ENCODE results near the gene CCNY. TPM values are rescaled to one million over a fixed set of nuclear protein-coding genes. Genes with fewer than 3 reads are reported as not detected.

Gene CCNY
- total and polyA plus RNA-seq, 2 of the 13 experiments (the other 11 are each of a cell fraction or from before 2014, with no cell fraction given), result 48.2 to 54.7 TPM

- no peak overlapping the region for H3K4me3 ChIP-seq (replicated peaks in 1 of 3; ENCODE audit: insufficient read depth in 1 of 3, low read depth in 2 of 3, low read length in 3 of 3)
- POLR2A ChIA-PET, result no interaction called here
- no peak overlapping the region for H3K27ac ChIP-seq (ENCODE audit: extremely low read length, insufficient read depth, low read length)
- peaks cover 4 to 14% of the 10 kb centered on the region in 2 experiments for H3K36me3 ChIP-seq (replicated peaks in 1 of 2; ENCODE audit: control insufficient read depth in 1 of 2, insufficient read depth in 2 of 2, low read length in 2 of 2)
- peaks cover 4% of the 10 kb centered on the region for H4K20me1 ChIP-seq (ENCODE audit: insufficient read depth, low read length)
- H2AFZ ChIP-seq (ENCODE audit: low read length), result no peak overlapping the region
- FAIRE-seq, result no peak
- in situ Hi-C loops (cut with HindIII; ENCODE audit: extremely low pct_ligation_motif_present, low pct_unique_long_range_greater_than_20kb) (no loop called here), intact Hi-C loops (cut with micrococcal nuclease; ENCODE audit: unreplicated experiment) (no loop called here)
- WGBS (ENCODE audit: low lambda C conversion rate), result 93% methylated on average over 1 of the region's 1 CpG
- no peak for DNase-seq (ENCODE audit: low spot score)
- TF ChIP-seq, protein P1, sequence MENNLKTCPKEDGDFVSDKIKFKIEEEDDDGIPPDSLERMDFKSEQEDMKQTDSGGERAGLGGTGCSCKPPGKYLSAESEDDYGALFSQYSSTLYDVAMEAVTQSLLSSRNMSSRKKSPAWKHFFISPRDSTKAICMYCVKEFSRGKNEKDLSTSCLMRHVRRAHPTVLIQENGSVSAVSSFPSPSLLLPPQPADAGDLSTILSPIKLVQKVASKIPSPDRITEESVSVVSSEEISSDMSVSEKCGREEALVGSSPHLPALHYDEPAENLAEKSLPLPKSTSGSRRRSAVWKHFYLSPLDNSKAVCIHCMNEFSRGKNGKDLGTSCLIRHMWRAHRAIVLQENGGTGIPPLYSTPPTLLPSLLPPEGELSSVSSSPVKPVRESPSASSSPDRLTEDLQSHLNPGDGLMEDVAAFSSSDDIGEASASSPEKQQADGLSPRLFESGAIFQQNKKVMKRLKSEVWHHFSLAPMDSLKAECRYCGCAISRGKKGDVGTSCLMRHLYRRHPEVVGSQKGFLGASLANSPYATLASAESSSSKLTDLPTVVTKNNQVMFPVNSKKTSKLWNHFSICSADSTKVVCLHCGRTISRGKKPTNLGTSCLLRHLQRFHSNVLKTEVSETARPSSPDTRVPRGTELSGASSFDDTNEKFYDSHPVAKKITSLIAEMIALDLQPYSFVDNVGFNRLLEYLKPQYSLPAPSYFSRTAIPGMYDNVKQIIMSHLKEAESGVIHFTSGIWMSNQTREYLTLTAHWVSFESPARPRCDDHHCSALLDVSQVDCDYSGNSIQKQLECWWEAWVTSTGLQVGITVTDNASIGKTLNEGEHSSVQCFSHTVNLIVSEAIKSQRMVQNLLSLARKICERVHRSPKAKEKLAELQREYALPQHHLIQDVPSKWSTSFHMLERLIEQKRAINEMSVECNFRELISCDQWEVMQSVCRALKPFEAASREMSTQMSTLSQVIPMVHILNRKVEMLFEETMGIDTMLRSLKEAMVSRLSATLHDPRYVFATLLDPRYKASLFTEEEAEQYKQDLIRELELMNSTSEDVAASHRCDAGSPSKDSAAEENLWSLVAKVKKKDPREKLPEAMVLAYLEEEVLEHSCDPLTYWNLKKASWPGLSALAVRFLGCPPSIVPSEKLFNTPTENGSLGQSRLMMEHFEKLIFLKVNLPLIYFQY (CRISPR knock-in tag; IDR thresholded peaks at IDR 0.05; ENCODE audit: borderline replicate concordance), result no peak
- TF ChIP-seq MEIS1 (CRISPR knock-in tag; IDR thresholded peaks at IDR 0.05; ENCODE audit: borderline replicate concordance) (no peak), MXD3 (CRISPR knock-in tag; IDR thresholded peaks at IDR 0.05) (no peak), TBX2 (CRISPR knock-in tag; IDR thresholded peaks at IDR 0.05; ENCODE audit: borderline replicate concordance) (no peak), ZNF441 (CRISPR knock-in tag; IDR thresholded peaks at IDR 0.05; ENCODE audit: borderline replicate concordance) (no peak), ZNF883 (CRISPR knock-in tag; IDR thresholded peaks at IDR 0.05; ENCODE audit: not compliant biosample characterization) (no peak), KLF9 (CRISPR knock-in tag; IDR thresholded peaks at IDR 0.05; ENCODE audit: low read depth) (no peak), PHF5A (CRISPR knock-in tag; IDR thresholded peaks at IDR 0.05; ENCODE audit: low read depth, unreplicated experiment) (no peak), ELF4 (CRISPR knock-in tag; IDR thresholded peaks at IDR 0.05; ENCODE audit: borderline replicate concordance) (no peak), ZNF362 (CRISPR knock-in tag; IDR thresholded peaks at IDR 0.05; ENCODE audit: borderline replicate concordance) (no peak), ZBTB8A (CRISPR knock-in tag; IDR thresholded peaks at IDR 0.05; ENCODE audit: borderline replicate concordance, low read depth) (no peak), NFE2 (CRISPR knock-in tag; IDR thresholded peaks at IDR 0.05) (no peak), ATF7 (IDR thresholded peaks at IDR 0.05) (no peak), ATF7 (CRISPR knock-in tag; IDR thresholded peaks at IDR 0.05) (no peak), MTA1 (CRISPR knock-in tag; IDR thresholded peaks at IDR 0.05; ENCODE audit: borderline replicate concordance) (no peak), IKZF1 (IDR thresholded peaks at IDR 0.05) (no peak), HOMEZ (CRISPR knock-in tag; IDR thresholded peaks at IDR 0.05; ENCODE audit: low read depth) (no peak), ZNF674 (CRISPR knock-in tag; IDR thresholded peaks at IDR 0.05; ENCODE audit: low read depth) (no peak)
- TF ChIP-seq, protein P2, sequence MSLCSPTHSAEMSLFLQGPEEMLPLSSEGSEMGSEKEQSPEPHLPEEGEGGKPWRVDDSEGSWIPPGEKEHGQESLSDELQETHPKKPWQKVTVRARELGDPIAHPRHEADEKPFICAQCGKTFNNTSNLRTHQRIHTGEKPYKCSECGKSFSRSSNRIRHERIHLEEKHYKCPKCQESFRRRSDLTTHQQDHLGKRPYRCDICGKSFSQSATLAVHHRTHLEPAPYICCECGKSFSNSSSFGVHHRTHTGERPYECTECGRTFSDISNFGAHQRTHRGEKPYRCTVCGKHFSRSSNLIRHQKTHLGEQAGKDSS (CRISPR knock-in tag; IDR thresholded peaks at IDR 0.05; ENCODE audit: borderline replicate concordance, low read depth), result no peak
- H3K4me1 ChIP-seq (ENCODE audit: insufficient read depth, low read length), result peaks cover 21% of the 10 kb centered on the region
- H3K9ac ChIP-seq (ENCODE audit: insufficient read depth, low read depth, low read length), result no peak overlapping the region
- H3K79me2 ChIP-seq (ENCODE audit: insufficient read depth, low read length), result no peaks in the 10 kb centered on the region
- no TSS peak for BruUV-seq (replicated peaks)
- no peak for ATAC-seq
- no peaks in the 10 kb centered on the region for H3K27me3 ChIP-seq (ENCODE audit: control insufficient read depth in 1 of 2, insufficient read depth in 2 of 2, low read length in 2 of 2)
- H3K4me2 ChIP-seq (ENCODE audit: low read depth, low read length), result no peak overlapping the region
- CTCF ChIA-PET (ENCODE audit: low intra/inter-chr PET ratio, low total read pairs), result no interaction called here
- H3K9me3 ChIP-seq (ENCODE audit: low read length), result no peaks in the 10 kb centered on the region
Observed at GRCh38 chr10:35508647-35509046, 172.3 kb downstream of the CCNY start.

Data from HepG2 (cell line).